HG02852 (cell line): ENCODE results near the gene MIER3.

Experiments
- ATAC-seq: cut with Tn5 transposase; IDR thresholded peaks from one replicate; pipeline ENCODE4 v1.9.1; 2021; ENCODE audit warnings: mild to moderate bottlenecking, moderate library complexity; ENCODE audit not compliant: unreplicated experiment

MIER3 gene

DNA sequence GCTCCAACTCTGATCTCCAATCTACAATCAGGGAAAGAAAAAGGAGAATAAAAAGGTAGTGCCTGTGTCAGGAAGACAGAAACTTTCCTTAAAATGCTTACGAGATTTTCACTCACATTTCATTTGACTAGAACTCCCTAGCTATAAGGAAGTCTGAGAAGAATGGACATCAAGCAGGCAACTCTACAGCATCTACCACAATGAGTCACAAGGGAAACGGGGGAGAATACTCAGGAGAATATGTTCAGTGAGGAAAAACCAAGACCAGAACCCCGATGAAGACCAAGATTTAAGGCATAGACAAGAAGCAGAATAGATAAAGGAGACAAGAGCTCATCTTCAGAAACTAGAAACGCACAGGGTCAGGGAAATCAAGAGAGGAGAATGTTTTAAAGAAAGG lies 51.5 kb downstream of the MIER3 start:
- no peak for ATAC-seq

DNA sequence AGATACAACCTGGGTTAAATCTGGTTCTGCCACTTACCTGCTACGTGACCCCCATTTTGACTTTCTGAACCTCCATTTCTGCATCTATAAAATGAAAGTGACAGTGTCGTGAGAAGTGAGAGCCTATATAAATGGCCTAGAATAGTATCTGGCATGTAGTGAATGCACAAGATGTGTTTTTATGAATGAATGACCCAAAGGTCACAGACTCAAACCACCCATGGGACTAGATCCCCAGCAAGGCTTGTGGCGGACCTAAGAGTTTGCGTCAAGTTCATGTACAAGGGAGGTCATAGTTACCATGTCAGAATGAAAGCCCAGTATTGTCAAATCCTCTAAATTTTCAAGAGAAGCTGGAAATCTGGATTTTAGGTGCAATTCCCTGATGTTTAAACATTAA lies 53.7 kb downstream of the MIER3 start:
- no peak for ATAC-seq

DNA sequence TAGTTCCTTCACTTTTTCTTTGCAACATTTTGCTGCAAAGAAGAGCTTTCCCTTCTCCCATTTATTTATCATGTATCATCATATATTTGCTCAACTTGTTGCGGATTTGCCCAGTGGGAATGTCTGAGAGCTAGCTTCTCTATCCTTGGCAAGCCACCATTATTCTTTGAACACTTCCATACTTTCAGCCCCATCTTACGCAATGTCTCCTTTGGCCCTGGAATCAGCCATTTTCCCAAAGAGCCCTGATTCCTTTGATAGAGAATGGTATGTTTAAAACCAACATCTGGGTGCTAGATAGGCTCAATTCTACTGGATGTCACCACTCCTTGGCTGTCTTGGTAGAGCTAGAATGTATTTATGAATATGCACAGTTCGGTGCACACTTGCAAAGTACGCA lies 55.2 kb downstream of the MIER3 start:
- no peak for ATAC-seq

DNA sequence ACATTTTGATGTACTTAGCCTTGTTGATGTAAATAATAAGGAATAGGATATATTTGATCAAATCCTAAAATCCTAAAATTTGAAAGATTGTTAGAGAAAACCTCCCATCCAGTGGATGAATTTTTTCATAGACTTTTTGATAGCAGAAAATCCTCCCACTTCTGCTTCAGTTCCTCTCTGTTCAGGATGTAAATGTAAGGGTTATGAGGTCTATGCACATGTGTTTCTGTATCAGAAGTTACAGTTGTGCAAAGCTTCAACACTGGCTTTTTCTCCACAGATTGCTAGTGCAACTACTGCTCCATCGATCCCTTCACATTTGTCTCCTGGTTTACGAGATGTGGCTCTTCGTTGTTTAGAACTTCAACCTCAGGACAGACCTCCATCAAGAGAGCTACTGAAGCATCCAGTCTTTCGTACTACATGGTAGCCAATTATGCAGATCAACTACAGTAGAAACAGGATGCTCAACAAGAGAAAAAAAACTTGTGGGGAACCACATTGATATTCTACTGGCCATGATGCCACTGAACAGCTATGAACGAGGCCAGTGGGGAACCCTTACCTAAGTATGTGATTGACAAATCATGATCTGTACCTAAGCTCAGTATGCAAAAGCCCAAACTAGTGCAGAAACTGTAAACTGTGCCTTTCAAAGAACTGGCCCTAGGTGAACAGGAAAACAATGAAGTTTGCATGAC lies 58.5 kb downstream of the MIER3 start:
- ATAC-seq, result no peak

DNA sequence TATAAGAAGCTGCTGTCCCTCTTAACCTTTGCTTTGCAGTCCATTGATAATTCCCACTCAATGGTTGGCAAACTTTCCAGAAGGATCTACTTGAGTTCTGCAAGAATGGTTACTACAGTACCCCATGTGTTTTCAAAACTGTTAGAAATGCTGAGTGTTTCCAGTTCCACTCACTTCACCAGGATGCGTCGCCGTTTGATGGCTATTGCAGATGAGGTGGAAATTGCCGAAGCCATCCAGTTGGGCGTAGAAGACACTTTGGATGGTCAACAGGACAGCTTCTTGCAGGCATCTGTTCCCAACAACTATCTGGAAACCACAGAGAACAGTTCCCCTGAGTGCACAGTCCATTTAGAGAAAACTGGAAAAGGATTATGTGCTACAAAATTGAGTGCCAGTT lies 70.4 kb downstream of the MIER3 start:
- no peak for ATAC-seq

DNA sequence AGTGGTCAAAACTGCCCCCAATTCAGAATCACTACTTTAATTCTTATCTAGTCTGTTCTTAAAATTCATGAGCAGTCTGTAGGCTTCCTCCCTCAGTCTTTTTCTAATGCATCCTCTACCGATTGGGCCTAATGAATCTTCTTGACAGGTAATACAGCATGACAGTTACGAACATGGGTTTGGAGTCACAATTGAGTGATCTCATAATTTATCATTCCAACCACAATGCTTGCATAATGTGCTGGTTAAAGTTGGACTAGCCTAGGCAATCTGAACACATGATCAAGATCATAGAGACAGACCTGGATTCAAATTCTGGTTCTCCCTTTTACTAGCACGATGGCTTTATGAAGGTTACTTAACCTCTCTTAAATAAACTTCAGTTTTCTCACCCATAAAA lies 75.6 kb downstream of the MIER3 start:
- no peak for ATAC-seq

DNA sequence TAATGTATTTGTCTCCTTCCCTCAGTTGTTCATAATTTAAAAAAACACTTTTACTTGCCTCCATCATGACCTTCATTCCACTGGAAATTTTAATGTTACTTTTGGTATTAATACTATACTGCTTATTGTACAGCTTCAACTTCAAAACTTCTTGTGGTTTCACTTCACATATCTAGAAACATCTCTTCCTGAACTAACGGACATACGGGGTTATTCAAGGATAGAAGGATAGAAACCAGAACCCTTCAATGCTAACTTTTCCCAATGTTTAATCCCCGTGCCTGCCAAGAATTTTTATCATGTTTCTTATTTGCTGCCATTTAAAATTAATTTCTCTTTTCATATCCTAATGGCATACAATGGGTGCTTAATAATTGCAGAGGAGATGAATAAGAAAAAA lies 78.9 kb downstream of the MIER3 start:
- no peak for ATAC-seq

DNA sequence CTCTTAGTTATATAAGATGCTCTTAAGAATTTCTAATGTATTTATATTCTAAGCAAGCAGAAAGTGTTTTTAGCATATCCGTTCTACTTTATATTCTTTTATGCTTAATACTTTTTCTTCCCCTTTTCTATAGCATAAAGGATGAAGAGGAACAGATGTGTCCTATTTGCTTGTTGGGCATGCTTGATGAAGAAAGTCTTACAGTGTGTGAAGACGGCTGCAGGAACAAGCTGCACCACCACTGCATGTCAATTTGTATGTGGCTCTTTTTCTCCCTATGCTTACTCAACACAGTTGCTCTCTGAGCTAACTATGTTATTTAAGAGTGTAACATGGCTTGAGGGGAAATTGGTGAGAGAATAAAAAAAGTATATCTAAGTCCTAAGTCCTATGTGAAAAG lies 80.1 kb downstream of the MIER3 start:
- no peak for ATAC-seq
